Cerebellar cortex (tissue), 1 donor: ENCODE results near the gene INPP5F.
"Not testable (repeated sequence)": the region's sequence is repeated elsewhere in the genome, so short reads cannot be mapped to it uniquely, and the experiment has no call there.

Source experiments
- DNase-seq: peaks from one replicate; pipeline ENCODE4 v3.0.0-alpha.2; 2015; ENCODE audit warnings: low spot score

INPP5F gene

DNA sequence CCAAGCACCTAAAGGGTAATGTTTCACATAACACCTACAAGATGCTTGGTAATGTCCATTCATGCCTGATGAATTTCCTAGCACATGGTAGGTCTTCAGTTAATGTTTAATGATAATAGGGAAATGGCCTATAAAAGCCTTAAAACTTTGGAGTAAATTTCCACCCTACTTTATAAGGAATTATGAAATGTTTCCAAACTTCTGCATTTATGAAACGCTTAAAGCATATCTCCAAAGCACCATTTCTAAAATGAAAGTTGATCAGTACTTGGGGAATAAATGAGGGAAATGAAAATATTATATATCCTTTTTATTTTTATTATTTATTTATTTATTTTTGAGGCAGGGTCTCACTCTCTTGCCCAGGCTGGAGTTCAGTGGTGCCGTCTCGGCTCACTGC is 51.8 kb downstream of the INPP5F start:
- DNase-seq, result no peak

DNA sequence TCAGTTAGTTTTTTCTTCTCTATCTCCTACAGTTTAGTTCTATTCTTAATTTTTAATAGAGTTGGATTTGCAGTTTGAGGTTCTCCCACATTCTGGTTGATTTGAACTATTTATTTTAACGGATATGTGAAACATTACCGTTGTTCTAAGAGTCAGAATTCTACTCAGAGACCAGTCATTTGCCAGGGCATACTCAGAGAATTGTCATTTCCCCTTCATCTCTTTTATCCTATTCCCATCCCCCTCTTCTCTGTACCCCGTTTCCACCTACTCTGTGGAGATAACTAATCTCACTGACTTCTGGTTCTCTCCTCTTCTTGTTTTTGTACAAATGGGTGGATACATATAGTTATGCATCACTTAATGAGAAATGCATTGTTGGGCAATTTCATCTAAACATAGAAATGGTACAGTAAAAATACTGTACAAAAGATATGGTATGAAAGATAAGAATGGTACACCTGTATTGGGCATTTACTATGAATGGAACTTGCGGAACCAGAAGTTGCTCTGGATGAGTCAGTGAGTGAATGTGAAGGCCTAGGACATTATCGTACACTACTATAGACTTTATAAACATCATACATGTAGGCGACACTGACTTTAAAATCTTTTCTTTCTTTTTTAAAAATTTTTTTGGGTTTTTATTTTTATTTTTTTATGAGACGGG is 53.1 kb downstream of the INPP5F start:
- DNase-seq, result no peak

DNA sequence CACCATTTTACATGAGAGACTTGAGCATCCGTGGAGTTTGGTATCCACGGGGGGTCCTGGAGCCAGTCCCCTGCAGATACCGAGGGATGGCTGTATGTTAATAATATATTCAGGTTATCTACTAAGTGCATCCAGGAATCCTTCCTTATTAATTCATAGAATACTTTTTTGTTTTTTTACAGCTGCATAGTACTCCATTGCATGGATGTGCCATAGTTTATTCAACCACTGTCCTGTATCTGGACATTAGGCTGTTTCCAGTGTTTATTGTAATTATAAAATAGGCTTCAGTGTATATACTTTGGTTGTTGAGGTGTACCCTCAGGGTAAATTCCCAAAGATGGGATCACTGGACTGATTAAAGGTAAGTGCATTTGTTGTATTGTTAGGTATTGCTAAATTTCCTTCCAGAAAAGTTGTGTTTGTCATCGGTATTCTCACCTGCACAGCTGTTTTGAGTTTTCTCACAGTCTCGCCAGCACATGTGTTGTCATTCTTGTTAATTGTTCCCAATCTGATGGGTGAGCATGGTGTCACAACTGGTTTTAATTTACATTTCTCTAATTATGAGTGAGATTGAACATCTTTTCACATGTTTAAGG is 55.1 kb downstream of the INPP5F start:
- no peak for DNase-seq

DNA sequence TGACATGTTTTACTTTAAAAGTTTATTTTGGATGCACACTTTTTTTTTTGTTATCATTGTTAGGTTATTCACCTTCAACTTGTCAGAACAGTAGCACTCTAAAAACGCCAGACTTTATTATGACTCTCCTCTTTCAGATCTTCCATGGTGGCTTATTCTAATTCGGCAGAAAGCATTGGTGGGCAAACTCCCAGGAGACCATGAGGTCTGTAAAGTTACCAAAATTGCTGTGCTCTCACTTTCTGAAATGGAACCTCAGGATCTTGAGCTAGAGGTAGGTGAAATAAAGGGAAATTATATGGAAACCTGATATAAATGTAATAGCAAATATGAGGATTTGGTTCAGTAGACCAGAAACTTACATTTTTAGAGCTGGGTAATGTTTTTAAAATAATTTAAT is 55.6 kb downstream of the INPP5F start:
- DNase-seq, result no peak

DNA sequence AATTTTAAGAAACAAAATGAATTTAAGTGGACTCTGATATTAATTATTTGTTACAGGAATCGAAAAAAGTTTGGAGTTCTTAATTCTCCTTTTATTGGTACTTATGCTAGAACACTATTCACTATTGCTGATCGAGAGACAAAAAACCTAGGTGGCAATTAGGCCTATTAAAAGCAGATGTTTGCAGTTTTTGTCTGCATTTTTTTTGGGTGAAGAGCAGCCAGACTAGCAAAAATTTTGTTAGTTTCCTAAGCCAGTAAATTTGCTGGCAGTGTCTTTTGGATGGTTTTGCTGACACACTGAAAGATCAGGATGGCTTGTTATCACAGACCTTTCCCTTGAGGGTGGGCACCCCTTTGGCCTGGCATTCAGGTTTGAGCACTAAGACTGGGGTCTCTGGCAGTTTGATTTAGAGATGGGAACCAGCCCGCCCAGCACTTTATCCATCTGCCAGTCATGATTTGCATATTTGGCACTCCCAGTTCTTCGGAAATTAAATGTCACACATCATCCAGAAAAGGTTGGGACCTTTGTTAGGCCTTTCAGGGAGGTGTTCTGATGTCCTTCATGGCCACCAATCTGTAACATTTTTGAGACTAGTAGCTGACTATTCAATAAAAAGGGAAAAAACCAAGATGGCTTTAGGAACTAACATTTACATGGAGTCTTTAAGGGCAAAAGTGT is 57.3 kb downstream of the INPP5F start:
- DNase-seq, result no peak

DNA sequence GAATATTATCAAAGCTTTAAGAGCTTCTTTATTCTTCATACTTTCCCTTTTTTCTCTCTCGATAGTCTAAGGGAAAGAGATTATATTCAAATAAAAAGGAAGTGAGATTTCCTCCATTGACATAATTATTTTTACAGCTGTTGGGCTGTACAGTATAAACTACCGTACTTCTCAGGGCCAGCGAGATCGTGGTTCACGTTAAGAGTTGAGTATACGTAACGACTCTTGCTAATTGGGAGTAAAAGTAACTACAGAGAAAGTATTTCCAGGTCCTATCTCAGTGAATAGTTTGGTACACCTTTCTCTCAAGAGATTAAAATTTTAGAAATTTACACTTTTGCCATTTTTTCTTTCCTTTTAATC is 57.8 kb downstream of the INPP5F start:
- DNase-seq, result no peak

DNA sequence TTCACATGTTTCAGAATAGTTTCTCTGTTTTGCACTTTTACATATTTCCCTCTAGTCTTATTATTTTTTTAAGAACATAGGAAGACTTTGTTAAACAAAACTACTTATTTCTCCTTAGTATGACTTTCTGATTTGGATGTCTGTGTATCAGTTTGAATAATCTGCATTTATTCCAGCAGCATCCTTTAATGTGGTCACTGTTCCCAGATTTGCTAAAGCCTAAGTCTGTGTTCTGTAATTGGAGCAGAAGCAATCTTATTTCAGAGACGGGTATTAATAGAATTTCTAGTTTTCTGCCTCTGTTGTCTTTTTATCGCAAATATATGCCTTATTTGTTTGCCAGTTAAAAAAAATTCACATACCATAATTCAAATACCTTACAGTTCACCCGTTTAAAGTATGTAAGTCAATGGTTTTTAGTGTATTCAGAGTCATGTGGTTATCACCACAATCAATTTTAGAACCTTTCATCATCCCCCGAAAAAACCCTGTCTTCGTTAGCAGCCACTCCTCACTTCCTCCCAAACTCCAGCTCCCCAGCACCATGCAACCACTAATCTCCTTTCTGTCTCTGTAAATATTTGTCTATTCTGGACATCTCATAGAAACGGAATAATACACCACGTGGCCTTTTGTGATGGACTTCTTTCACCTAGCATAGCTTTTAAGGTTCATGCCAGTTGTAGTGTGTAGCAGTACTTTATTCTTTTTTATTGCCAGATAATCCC is 58.7 kb downstream of the INPP5F start:
- DNase-seq, result no peak

DNA sequence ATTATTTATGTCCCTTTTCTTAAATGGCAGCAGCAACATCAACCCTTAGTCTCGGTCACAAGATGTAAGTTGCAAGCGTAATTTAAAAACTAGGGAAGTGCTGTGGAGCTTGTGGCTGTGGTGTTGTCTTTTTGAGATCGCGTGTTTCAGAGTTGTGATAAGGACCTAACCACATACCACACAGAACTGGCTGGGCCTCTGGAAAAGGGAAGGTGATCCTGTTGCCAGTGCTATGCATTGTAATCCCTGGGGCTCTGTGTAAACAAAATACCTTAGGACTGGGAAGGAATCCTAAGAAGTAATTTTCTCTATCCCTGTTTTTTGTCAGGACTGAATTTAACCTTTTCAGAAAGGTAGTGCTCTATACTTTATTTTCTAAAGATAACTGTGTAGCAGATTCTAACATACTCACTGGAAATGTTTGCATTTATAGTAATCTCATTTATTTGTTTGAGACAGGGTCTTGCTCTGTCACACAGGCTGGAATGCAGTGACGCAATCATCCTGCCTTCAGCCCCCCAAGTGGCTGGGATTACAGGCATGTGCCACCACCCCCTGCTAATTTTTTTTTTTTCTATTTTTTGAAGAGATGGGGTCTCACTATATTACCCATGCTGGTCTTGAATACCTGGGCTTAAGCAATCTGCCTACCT is 60.4 kb downstream of the INPP5F start:
- no peak for DNase-seq

DNA sequence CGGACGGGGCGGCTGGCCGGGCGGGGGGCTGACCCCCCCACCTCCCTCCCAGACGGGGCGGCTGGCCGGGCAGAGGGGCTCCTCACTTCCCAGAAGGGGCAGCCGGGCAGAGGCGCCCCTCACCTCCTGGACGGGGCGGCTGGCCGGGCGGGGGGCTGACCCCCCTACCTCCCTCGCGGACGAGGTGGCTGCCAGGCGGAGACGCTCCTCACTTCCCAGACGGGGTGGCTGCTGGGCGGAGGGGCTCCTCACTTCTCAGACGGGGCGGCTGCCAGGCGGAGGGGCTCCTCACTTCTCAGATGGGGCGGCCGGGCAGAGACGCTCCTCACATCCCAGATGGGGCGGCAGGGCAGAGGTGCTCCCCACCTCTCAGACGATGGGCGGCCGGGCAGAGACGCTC is 69.3 kb downstream of the INPP5F start:
- DNase-seq, result not testable (repeated sequence)

DNA sequence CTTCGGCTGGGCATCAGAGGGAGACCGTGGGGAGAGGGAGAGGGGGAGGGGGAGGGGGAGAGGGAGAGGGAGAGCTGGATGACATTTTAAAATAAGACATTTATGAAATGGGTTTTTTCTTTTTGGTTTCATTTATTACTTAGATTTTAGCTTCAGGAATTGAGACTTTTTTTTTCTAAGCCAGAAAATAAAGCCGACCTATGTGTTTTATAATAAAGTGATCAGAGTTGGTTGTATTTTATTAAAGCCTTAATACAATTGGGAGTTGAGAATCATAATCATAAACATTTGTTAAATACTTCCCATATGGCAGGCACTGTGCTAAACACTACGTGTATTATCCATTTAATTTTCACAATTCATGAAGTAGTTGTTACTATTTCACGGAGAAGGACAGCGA is 70.2 kb downstream of the INPP5F start:
- no peak for DNase-seq

DNA sequence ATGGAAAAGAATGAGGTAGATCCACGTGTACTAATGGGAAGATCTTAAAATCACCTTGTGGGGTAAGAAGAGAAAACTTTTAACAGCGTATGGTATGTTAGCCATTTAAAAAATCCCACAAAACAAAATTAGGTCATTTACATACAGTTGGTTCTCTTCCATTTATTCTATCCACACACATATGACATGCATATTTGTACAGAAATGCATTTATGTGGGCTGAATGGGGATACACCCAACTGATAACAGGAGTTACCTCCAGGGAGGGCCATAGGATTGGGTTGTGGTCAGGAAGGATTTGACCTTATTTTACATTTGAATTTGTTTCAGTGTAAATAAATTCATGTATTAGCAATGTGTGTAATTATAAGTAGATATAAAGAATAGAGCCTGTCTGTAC is 75.3 kb downstream of the INPP5F start:
- no peak for DNase-seq

DNA sequence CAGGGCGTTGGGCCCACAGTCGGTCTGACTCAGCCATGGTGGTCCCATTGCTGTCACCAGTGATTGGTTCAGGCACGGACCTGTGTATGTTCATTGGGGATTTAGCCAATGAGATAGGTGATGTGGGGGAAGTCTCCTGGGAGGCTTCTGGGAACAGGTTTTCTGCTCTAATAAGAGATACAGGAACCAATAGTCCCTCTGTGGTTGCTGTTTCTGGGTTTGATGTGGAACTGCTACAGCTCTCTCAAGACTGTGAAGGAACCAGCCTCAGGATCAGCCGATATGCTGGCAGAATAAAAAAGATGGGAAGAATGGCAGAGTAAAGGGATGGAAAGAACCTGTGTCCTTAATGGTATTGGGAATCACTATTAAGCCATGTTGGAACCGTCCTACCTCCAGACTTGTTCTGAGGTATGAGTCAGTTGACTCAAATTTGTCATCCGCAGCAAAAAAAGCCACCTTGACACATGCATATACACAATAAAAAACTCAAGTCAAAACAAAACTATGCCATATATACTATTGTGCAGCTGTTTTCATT is 76.2 kb downstream of the INPP5F start:
- DNase-seq, result no peak

DNA sequence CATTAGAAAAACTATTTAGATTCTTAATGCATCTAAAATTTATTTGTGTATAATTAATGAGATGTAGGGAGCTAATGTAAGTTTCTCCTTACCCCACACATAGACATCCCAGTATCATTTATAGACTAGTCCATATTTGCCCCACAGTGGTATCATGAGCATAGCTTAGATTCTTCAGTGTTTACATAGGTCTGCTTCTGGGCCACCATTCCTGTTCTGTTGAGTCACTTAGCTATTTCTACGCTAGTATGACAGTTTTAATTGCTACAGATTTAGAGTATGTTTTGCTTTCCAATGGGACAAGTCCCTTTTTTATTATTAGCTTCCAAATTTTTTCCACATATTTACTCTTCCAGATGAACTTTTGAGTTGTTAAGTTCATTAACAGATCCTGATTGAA is 77.4 kb downstream of the INPP5F start:
- no peak for DNase-seq

DNA sequence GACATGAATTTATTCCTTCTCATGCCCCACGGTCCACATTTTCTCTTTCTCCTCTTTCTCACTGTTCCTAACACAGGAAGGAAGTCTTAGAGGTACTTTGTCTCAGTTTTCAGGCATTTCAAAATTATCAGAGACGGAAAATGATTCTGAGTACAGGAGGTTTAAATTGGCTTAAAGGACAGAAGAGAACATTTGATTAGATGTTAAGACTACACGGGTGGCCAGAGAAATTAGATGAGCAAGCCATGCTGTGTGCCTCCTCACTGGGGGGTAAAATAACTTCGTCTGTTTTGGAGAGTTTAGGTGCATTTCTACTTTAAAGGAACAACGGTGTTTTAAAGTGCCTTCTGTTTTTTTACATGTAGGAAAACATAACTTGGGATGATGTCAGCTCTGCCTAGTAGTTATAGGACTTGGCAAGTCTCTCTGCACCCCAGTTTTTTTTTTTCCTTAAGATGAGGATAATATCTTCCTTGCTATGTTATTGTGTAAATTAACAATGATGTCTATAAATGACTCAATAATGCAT is 79.9 kb downstream of the INPP5F start:
- DNase-seq, result no peak

DNA sequence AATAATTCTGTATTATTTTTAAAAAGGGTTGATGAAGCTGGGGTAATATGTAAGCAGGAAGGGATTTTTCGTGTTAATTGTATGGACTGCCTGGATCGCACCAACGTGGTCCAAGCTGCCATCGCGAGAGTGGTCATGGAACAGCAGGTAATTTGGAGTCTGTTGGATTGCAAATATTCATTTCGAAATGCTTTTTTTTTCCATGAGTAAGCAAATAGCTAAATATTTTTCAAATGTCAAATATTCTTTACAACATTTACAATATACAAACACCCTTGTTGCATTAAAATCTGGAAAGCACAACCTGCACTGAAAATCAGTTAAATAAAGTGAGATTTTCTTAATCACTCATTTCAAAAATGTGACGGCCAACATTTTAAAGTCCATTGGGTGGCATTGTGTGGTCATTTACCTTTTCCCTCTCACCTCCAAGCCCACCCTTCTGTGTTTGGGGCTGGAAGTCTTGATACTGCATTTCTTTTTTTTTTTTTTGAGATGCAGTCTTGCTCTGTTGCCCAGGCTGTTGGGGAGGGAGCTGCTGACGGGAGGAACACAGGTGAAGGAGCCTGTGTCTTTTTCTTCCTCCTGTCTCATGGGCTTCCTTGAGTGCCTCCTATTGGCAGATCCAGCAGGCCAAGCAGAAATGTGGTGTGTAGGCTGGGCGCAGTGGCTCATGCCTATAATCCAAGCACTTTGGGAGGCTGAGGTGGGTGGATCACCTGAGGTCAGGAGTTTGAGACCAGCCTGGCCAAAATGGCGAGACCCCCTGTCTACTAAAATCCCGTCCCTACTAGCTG is 80.7 kb downstream of the INPP5F start:
- no peak for DNase-seq

DNA sequence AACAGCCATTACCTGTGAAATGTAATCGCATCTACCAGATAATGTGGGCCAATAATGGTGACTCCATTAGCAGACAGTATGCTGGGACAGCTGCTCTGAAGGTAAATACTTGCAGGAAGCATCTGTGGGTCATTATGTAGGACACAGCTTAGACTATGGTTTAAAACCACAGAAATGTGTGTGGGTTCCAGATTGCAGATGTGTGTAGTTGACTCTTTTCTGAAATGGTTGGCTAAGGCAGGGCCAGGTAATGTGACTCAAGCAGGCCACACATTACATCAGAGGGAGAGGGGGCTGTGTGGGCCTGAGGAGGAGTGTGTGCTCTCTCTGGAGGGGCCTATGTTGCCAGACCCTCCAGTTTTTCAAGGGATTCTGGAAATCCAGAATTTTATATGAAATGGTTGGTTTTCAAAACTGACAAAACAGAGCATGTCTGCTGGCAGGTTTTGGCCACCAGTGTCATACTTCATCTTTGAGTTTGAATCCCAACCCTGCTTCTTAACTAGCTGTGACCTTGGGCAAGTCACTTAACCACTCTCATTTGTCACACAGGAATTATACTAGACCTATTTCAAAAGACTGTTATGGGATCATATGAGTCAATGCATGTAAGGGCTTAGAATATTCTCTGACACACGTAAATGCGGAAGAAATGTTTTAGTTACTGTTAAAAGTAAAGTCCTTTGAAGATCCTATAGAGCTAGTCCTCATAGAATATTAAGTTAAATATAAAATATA is 82.3 kb downstream of the INPP5F start:
- no peak for DNase-seq

DNA sequence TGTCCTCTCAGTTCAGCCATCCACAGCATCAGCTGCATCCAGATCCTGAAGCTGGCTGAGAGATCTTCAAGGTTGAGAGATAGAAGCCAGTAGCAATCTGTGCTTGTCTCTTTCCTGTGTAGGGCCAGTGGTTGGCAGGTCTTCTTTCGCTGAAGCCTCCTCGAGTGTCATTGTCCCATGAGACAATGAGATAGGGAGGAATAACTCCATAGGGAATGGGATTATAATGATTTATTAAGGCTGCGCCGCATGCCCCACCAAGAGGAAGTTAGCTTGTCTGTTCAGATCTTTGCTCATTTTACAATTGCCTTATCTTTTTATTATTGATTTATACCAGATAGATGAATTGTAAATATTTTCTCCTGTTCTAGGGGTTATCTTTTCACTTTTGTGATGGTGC is 85.3 kb downstream of the INPP5F start:
- DNase-seq, result no peak

DNA sequence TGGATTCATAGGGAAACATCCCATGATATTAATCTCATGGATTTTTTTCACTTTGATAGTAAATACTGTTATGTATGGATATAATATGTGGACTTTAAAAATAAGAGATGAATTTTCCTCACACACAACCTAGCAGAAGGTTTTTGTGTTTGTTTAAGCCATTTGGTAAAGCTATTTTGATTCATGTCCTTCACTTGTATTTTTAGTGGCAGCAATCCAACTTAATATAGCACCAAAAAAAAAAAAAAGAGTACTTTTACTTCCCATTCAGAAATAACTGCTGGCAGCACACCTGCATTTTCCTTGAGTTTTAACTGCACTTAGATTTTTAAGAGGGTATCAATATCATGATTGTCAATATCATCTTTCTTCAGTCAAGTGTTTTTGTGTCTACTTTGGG is 86.8 kb downstream of the INPP5F start:
- DNase-seq, result no peak

DNA sequence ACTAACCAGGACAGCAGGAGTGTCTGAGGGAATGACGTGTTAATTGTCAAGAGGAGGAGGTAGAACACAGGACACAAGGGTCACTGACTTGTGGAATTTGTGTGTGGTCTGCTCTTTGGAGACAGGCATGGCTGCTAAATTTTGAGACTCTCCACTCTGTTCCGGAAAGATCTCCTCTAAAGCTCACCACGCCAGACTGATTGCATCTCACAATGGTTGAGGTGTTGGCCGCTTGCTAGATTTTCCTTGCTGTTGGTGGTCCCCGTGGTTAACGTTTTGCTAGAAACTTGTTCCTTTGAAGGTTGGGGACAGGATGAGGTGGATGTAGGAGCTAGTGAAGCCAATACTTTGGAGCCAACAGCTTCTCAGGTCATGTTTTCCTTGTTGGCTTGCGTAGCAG is 89.8 kb downstream of the INPP5F start:
- no peak for DNase-seq
